Mesodermal cell (in vitro differentiated cells): ENCODE measurements around the gene CAPN11.
"Not testable (repeated sequence)": the region's sequence is repeated elsewhere in the genome, so short reads cannot be mapped to it uniquely, and the experiment has no call there.

Experiments
- H3K27ac ChIP-seq: 2 replicates; pipeline ENCODE4 v1.7.0; 2013; ENCODE audit warnings: mild to moderate bottlenecking, low read depth, low read length, moderate library complexity; ENCODE audit not compliant: severe bottlenecking
- H3K36me3 ChIP-seq: 2 replicates; pipeline ENCODE4 v1.7.1; 2013; ENCODE audit warnings: mild to moderate bottlenecking, low read length, moderate library complexity; ENCODE audit not compliant: control insufficient read depth, insufficient read depth
- H3K4me1 ChIP-seq: one replicate; pipeline ENCODE4 v1.7.1; 2013; ENCODE audit warnings: mild to moderate bottlenecking, low read length; ENCODE audit not compliant: insufficient read depth, control insufficient read depth, poor library complexity, severe bottlenecking
- H3K4me3 ChIP-seq: 2 replicates; pipeline ENCODE4 v1.7.0; 2013; ENCODE audit warnings: low read length, control low read depth, mild to moderate bottlenecking; ENCODE audit not compliant: insufficient read depth, poor library complexity, severe bottlenecking; ENCODE audit errors: extremely low read depth
- H3K9me3 ChIP-seq: 2 replicates; pipeline ENCODE4 v1.7.1; 2013; ENCODE audit warnings: mild to moderate bottlenecking, low read length, moderate library complexity; ENCODE audit not compliant: control insufficient read depth
- WGBS, 2 experiments: methylation state at CpG; one replicate each; pipeline ENCODE4 v1.1.5; 2013; ENCODE audit warnings: missing lambda C conversion rate in 2 of 2; ENCODE audit not compliant: insufficient coverage in 2 of 2; 5-methylcytosine and 5-hydroxymethylcytosine counted together

Gene CAPN11

GRCh38 chr6:44196351-44196750 is 37.7 kb downstream of the CAPN11 start:
- H3K36me3 ChIP-seq, H3K9me3 ChIP-seq, H3K27ac ChIP-seq, H3K4me1 ChIP-seq, H3K4me3 ChIP-seq: not testable (repeated sequence)
- 89 to 97% methylated on average over 10 to 11 of the region's 11 CpGs for WGBS, 2 experiments

GRCh38 chr6:44198684-44199083 is 40.1 kb downstream of the CAPN11 start:
- WGBS, 2 experiments: 100% methylated on average over 1 to 2 of the region's 3 CpGs
- H3K27ac ChIP-seq: no peak overlapping the region
- peaks cover 19% of the 10 kb centered on the region for H3K4me1 ChIP-seq
- no peaks in the 10 kb centered on the region for H3K9me3 ChIP-seq
- no peak overlapping the region for H3K4me3 ChIP-seq
- no peaks in the 10 kb centered on the region for H3K36me3 ChIP-seq

GRCh38 chr6:44199883-44200282 is 41.3 kb downstream of the CAPN11 start:
- H3K27ac ChIP-seq: no peak overlapping the region
- no peaks in the 10 kb centered on the region for H3K36me3 ChIP-seq
- WGBS, 2 experiments: 88 to 100% methylated on average over 1 to 2 of the region's 4 CpGs
- H3K9me3 ChIP-seq: no peaks in the 10 kb centered on the region
- no peak overlapping the region for H3K4me3 ChIP-seq
- peaks cover 23% of the 10 kb centered on the region for H3K4me1 ChIP-seq

- H3K4me3 ChIP-seq: no peak overlapping the region
- 83 to 92% methylated on average over 3 of the region's 3 CpGs for WGBS, 2 experiments
- H3K27ac ChIP-seq: no peak overlapping the region
- no peaks in the 10 kb centered on the region for H3K36me3 ChIP-seq
- H3K9me3 ChIP-seq: no peaks in the 10 kb centered on the region
- H3K4me1 ChIP-seq: peaks cover 23% of the 10 kb centered on the region
These were observed 42.6 kb downstream of the CAPN11 start for GRCh38 chr6:44201200-44201599.

- H3K4me1 ChIP-seq: peaks cover 23% of the 10 kb centered on the region
- H3K9me3 ChIP-seq: no peaks in the 10 kb centered on the region
- H3K27ac ChIP-seq: no peak overlapping the region
- no peak overlapping the region for H3K4me3 ChIP-seq
- H3K36me3 ChIP-seq: no peaks in the 10 kb centered on the region
- WGBS, 2 experiments: 94% methylated on average over 10 to 11 of the region's 11 CpGs
These were observed 43.2 kb downstream of the CAPN11 start for GRCh38 chr6:44201638-44202303.

- Histone ChIP-seq H3K4me3 (no peak overlapping the region), H3K9me3 (no peaks in the 10 kb centered on the region), H3K4me1 (peaks cover 23% of the 10 kb centered on the region), H3K27ac (no peak overlapping the region), H3K36me3 (no peaks in the 10 kb centered on the region)
- WGBS, 2 experiments: 86 to 88% methylated on average over 3 of the region's 4 CpGs
These were observed 43.8 kb downstream of the CAPN11 start for GRCh38 chr6:44202332-44202971.

GRCh38 chr6:44202972-44203750 is 44.5 kb downstream of the CAPN11 start:
- Histone ChIP-seq H3K4me1 (peaks cover 23% of the 10 kb centered on the region), H3K4me3 (no peak overlapping the region), H3K27ac (no peak overlapping the region), H3K36me3 (no peaks in the 10 kb centered on the region), H3K9me3 (no peaks in the 10 kb centered on the region)
- WGBS, 2 experiments: 79 to 84% methylated on average over 10 to 11 of the region's 11 CpGs

- Histone ChIP-seq H3K4me3 (no peak overlapping the region), H3K9me3 (no peaks in the 10 kb centered on the region), H3K4me1 (peaks cover 23% of the 10 kb centered on the region), H3K27ac (no peak overlapping the region), H3K36me3 (no peaks in the 10 kb centered on the region)
- 85 to 86% methylated on average over 5 to 6 of the region's 6 CpGs for WGBS, 2 experiments
These were observed 45.3 kb downstream of the CAPN11 start for GRCh38 chr6:44203955-44204354.

- no peak overlapping the region for H3K27ac ChIP-seq
- H3K4me3 ChIP-seq: no peak overlapping the region
- no peaks in the 10 kb centered on the region for H3K9me3 ChIP-seq
- WGBS, 2 experiments: 83 to 87% methylated on average over 6 of the region's 6 CpGs
- peaks cover 11% of the 10 kb centered on the region for H3K4me1 ChIP-seq
- H3K36me3 ChIP-seq: no peaks in the 10 kb centered on the region
These were observed 49.3 kb downstream of the CAPN11 start for GRCh38 chr6:44207966-44208365.

- H3K4me3 ChIP-seq: no peak overlapping the region
- no peak overlapping the region for H3K27ac ChIP-seq
These were observed 52.7 kb downstream of the CAPN11 start for GRCh38 chr6:44211284-44211683.

More at GRCh38 chr6:44211284-44211683, 52.7 kb downstream of the CAPN11 start:
- Histone ChIP-seq H3K9me3 (no peaks in the 10 kb centered on the region), H3K4me1 (no peaks in the 10 kb centered on the region), H3K36me3 (no peaks in the 10 kb centered on the region)
- 86 to 100% methylated on average over 1 of the region's 3 CpGs for WGBS, 2 experiments
